Esophagus muscularis mucosa (tissue), 3 donors: ENCODE results near the gene VWA3B.

Experiments used
- POLR2A ChIP-seq: fragments of 450-650 bp; IDR thresholded peaks from one replicate; pipeline ENCODE4 v1.6.1; 2017; ENCODE audit warnings: antibody characterized with exemption, moderate library complexity, mild to moderate bottlenecking, low read depth
- POLR2AphosphoS5 ChIP-seq, 2 donors: sonication (generic); formaldehyde crosslinking; IDR thresholded peaks; one replicate each; pipeline ENCODE4 v1.6.1; 2017; ENCODE audit warnings: antibody characterized with exemption in 2 of 2
- TF ChIP-seq, protein P1 (sequence below), 3 experiments: fragments of 200-600 bp in 2 of 3; fragments of 450-650 bp in 1 of 3; sonication (generic) in 2 of 3; IDR thresholded peaks; one replicate each; pipeline ENCODE4 v1.5.1; 2017 to 2019; ENCODE audit warnings: antibody characterized with exemption in 3 of 3, mild to moderate bottlenecking in 2 of 3, moderate library complexity in 1 of 3

DNA sequence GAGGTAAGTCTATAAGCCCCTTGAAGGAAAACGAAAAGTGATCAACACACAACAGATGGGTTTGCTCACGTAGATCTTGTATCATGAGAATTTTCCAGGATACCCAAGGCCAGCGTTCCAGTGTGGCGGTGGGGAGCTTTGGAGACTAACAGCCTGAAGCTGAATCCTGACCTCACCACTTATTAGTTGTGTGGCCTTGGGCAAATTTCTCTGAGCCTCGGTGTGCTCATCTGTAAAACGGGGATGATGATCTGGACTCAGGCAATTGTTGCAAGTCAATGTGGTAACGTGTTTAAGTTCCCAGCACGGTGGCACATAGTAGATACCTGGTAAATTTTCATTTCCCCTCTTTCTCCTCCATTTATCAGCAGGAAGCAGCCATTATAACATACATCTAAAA, 68.3 kb downstream of the VWA3B start:
- TF ChIP-seq POLR2A (no peak), POLR2AphosphoS5 (IDR thresholded peaks at IDR 0.05) (no peak)
- TF ChIP-seq, protein P1, sequence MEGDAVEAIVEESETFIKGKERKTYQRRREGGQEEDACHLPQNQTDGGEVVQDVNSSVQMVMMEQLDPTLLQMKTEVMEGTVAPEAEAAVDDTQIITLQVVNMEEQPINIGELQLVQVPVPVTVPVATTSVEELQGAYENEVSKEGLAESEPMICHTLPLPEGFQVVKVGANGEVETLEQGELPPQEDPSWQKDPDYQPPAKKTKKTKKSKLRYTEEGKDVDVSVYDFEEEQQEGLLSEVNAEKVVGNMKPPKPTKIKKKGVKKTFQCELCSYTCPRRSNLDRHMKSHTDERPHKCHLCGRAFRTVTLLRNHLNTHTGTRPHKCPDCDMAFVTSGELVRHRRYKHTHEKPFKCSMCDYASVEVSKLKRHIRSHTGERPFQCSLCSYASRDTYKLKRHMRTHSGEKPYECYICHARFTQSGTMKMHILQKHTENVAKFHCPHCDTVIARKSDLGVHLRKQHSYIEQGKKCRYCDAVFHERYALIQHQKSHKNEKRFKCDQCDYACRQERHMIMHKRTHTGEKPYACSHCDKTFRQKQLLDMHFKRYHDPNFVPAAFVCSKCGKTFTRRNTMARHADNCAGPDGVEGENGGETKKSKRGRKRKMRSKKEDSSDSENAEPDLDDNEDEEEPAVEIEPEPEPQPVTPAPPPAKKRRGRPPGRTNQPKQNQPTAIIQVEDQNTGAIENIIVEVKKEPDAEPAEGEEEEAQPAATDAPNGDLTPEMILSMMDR (IDR thresholded peaks at IDR 0.05), result no peak
